Thoracic aorta (tissue), 2 donors: ENCODE data around the gene CNR2. TPM values are rescaled to one million over a fixed set of nuclear protein-coding genes. Genes with fewer than 3 reads are reported as not detected.

ENCODE experiments used
- ATAC-seq: fragments of 150-250 bp; one replicate; pipeline ENCODE4 v1.8.0; 2017; ENCODE audit warnings: low read depth; ENCODE audit not compliant: insufficient number of reproducible peaks, low FRiP score
- DNase-seq: peaks from one replicate; pipeline ENCODE4 v3.0.0-alpha.2; 2020; ENCODE audit warnings: low spot score
- H3K27ac ChIP-seq, 2 donors: fragments of 200-600 bp; sonication (generic); 1 replicate in 1 of 2; 2 replicates in 1 of 2; pipeline ENCODE4 v1.5.1; 2016; ENCODE audit warnings: mild to moderate bottlenecking in 2 of 2, moderate library complexity in 2 of 2
- H3K27me3 ChIP-seq: fragments of 200-600 bp; sonication (generic); replicated peaks from 2 replicates; pipeline ENCODE4 v1.6.0; 2016; ENCODE audit warnings: mild to moderate bottlenecking; ENCODE audit not compliant: insufficient read depth
- H3K36me3 ChIP-seq: fragments of 200-600 bp; sonication (generic); one replicate; pipeline ENCODE4 v1.5.1; 2016
- H3K4me1 ChIP-seq, 2 donors: fragments of 200-600 bp; sonication (generic); 1 replicate in 1 of 2; 2 replicates in 1 of 2; pipeline versions ENCODE4 v1.5.1 to v1.6.0; 2016; ENCODE audit warnings: low read depth in 2 of 2, mild to moderate bottlenecking in 1 of 2; ENCODE audit not compliant: control insufficient read depth in 1 of 2
- H3K4me3 ChIP-seq: fragments of 200-600 bp; sonication (generic); 2 replicates; pipeline ENCODE4 v1.5.1; 2016; ENCODE audit warnings: mild to moderate bottlenecking
- H3K9me3 ChIP-seq: fragments of 200-600 bp; sonication (generic); 2 replicates; pipeline ENCODE4 v1.5.1; 2016
- CTCF ChIP-seq: fragments of 200-600 bp; sonication (generic); IDR thresholded peaks from one replicate; pipeline ENCODE4 v1.5.1; 2019; ENCODE audit warnings: antibody characterized with exemption
- total RNA-seq, 2 donors: library from RNA; depleted of rRNA; stranded (reverse); fragments of >200 nt; gene quantifications; one replicate each; pipeline versions ENCODE4 v1.1.0 to v1.2.3, GENCODE V29; 2016

CNR2 gene
- total RNA-seq, 2 donors from 2014 or later: 0.41 TPM; not detected in 1

GRCh38 chr1:23823767-23824166 is 89.4 kb downstream of the CNR2 start:
- Histone ChIP-seq H3K9me3 (no peaks in the 10 kb centered on the region), H3K27me3 (no peaks in the 10 kb centered on the region), H3K27ac (no peak overlapping the region), H3K4me1 (peaks cover 6 to 14% of the 10 kb centered on the region in 2 donors), H3K36me3 (peaks cover 6% of the 10 kb centered on the region), H3K4me3 (no peak overlapping the region)
- ATAC-seq: no peak
- no peak for DNase-seq
- no peak for TF ChIP-seq CTCF

Other genes starting within 250 kb of the CNR2 start
- gene RPL11, start 221.6 kb downstream of the CNR2 start, total RNA-seq: 100 to 1,000 TPM; 433 to 469 TPM
- 10 to 100 TPM; 23.3 to 40.6 TPM for gene ELOA, start 169.9 kb downstream of the CNR2 start, total RNA-seq
- gene PITHD1, start 134.9 kb downstream of the CNR2 start, total RNA-seq: 10 to 100 TPM; 42.9 to 57.0 TPM
- gene LYPLA2, start 122.2 kb downstream of the CNR2 start, total RNA-seq: 10 to 100 TPM; 29.6 to 37.2 TPM
- 10 to 100 TPM in 1 of 2 donors, 1 to 10 TPM in 1; 8.3 to 10.0 TPM for gene GALE, start 112.6 kb downstream of the CNR2 start, total RNA-seq
- gene HMGCL, start 87.9 kb downstream of the CNR2 start, total RNA-seq: 10 to 100 TPM; 27.6 to 31.7 TPM
- 10 to 100 TPM; 30.5 to 70.8 TPM for gene FUCA1, start 45.1 kb downstream of the CNR2 start, total RNA-seq
- gene PNRC2, start 46.5 kb upstream of the CNR2 start, total RNA-seq: 100 to 1,000 TPM in 1 of 2 donors, 10 to 100 TPM in 1; 77.6 to 143 TPM
- 100 to 1,000 TPM in 1 of 2 donors, 10 to 100 TPM in 1; 73.9 to 126 TPM for gene SRSF10, start 67.0 kb upstream of the CNR2 start, total RNA-seq
- gene MYOM3, start 198.8 kb upstream of the CNR2 start, total RNA-seq: 1 to 10 TPM; 1.5 to 1.6 TPM
- gene IL22RA1, start 229.8 kb upstream of the CNR2 start, total RNA-seq: under 1 TPM; 0.14 to 0.21 TPM